ENCODE results near the gene SHISA5. TPM values are rescaled to one million over a fixed set of nuclear protein-coding genes. Genes with fewer than 3 reads are reported as not detected.
"Not testable (repeated sequence)": the region's sequence is repeated elsewhere in the genome, so short reads cannot be mapped to it uniquely, and the experiment has no call there.

The SHISA5 gene
- total RNA-seq, 3 donors from 2014 or later (not counting 1 experiment from before 2014, with no cell fraction given) = 211 to 237 (median 218) TPM

DNA sequence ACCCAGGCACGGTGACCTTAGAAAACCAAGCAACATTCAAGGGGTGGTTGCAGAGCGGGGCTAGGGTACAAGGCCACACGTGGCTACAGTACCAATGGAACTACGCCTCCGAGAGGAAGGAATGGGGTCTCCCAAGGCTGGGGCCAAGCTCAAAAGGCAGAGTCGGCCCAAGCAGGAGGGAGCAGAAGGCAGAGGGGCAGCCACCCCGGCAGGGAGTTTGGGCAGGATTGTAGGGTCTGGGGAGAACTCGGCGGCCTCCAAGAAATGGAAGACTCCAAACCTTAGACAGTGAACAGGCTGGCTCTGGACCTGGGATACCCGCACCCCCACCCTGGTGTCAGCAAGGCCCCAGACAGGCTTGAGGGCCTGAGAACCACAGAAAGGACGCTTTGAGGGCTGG, 28.8 kb downstream of the SHISA5 start:
- intact Hi-C loops (cut with micrococcal nuclease) = no loop called here
- Mint-ChIP-seq H3K9me3 (no peaks in the 10 kb centered on the region), H3K27ac (peak overlapping the region; percentile 74 to 97), H3K4me1 (peaks cover 46 to 49% of the 10 kb centered on the region in 2 donors), H3K27me3 (ENCODE audit: low read depth in 2 of 2) (no peaks in the 10 kb centered on the region), H3K4me3 (no peak overlapping the region), H3K36me3 (no peaks in the 10 kb centered on the region)
- Histone ChIP-seq H3K4me3 (ENCODE audit: low read length) (no peak overlapping the region), H3K36me3 (ENCODE audit: control insufficient read depth, insufficient read depth, low read length) (no peaks in the 10 kb centered on the region), H3K27me3 (ENCODE audit: control insufficient read depth, insufficient read depth, low read length) (no peaks in the 10 kb centered on the region), H3K27ac (ENCODE audit: low read length) (no peak overlapping the region), H3K9me3 (ENCODE audit: control insufficient read depth, insufficient read depth, low read length) (no peaks in the 10 kb centered on the region), H3K4me1 (ENCODE audit: control insufficient read depth, insufficient read depth, low read length) (peaks cover 65% of the 10 kb centered on the region)
- ATAC-seq (no peak), DNase-seq (no peak)
- TF ChIP-seq CTCF (IDR thresholded peaks at IDR 0.05) = no peak
- 95% methylated on average over 11 of the region's 11 CpGs for WGBS (ENCODE audit: insufficient coverage)

DNA sequence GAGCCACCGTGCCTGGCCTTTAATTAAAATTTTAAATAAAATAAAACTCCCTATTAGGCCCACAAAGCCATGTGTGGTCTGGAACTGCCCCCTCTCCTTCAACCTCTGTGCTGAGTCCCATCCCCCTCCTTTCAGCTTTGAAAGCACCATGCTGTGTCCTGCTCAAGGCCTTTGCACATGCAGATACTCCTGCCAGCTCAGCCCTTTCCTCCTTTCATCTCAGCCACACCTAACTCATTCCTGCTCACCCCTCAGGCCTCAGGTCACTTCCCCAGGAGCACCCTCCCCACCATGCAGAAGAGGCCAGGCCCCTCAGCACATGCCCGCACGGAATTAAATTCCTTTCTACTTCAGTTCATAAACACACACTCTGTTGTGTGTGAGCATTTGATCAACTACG, 29.4 kb downstream of the SHISA5 start:
- no peak for ATAC-seq
- Histone ChIP-seq H3K9me3 (ENCODE audit: control insufficient read depth, insufficient read depth, low read length) (no peaks in the 10 kb centered on the region), H3K36me3 (ENCODE audit: control insufficient read depth, insufficient read depth, low read length) (peaks cover under 1% of the 10 kb centered on the region), H3K27me3 (ENCODE audit: control insufficient read depth, insufficient read depth, low read length) (no peaks in the 10 kb centered on the region), H3K4me3 (ENCODE audit: low read length) (no peak overlapping the region), H3K27ac (ENCODE audit: low read length) (no peak overlapping the region), H3K4me1 (ENCODE audit: control insufficient read depth, insufficient read depth, low read length) (peaks cover 66% of the 10 kb centered on the region)
- Mint-ChIP-seq H3K9me3 (no peaks in the 10 kb centered on the region), H3K4me3 (no peak overlapping the region), H3K27ac (peak overlapping the region; percentile 74 to 97), H3K36me3 (no peaks in the 10 kb centered on the region), H3K27me3 (ENCODE audit: low read depth in 2 of 2) (no peaks in the 10 kb centered on the region), H3K4me1 (peaks cover 47 to 52% of the 10 kb centered on the region in 2 donors)
- TF ChIP-seq CTCF (IDR thresholded peaks at IDR 0.05) = no peak
- intact Hi-C loops (cut with micrococcal nuclease) = no loop called here
- 99% methylated on average over 4 of the region's 4 CpGs for WGBS (ENCODE audit: insufficient coverage)
- DNase-seq = no peak

DNA sequence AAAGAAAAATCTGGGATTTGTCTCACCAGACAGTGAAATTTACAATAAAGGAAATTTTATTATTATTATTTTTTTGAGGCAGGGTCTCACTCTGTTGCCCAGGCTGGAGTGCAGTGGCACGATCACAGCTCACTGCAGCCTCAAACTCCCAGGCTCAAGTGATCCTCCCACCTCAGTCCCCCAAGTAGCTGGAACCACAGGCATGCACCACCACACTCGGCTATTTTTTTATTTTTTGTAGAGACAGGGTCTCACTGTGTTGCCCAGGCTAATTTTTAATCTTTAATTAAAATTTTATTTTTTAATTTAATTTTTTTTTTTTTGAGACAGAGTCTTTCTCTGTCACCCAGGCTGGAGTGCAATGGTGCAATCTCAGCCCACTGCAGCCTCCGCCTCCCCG, 29.9 kb downstream of the SHISA5 start:
- intact Hi-C loops (cut with micrococcal nuclease); H3K36me3 ChIP-seq (ENCODE audit: control insufficient read depth, insufficient read depth, low read length); H3K4me3 ChIP-seq (ENCODE audit: low read length); H3K4me3 Mint-ChIP-seq; H3K9me3 Mint-ChIP-seq; H3K9me3 ChIP-seq (ENCODE audit: control insufficient read depth, insufficient read depth, low read length); DNase-seq; ATAC-seq; H3K27me3 ChIP-seq (ENCODE audit: control insufficient read depth, insufficient read depth, low read length); H3K36me3 Mint-ChIP-seq; H3K27me3 Mint-ChIP-seq (ENCODE audit: low read depth in 2 of 2): not testable (repeated sequence)
- peaks cover 45 to 53% of the 10 kb centered on the region in 2 donors for H3K4me1 Mint-ChIP-seq
- peak overlapping the region; percentile 95 to 97 for H3K27ac Mint-ChIP-seq
- WGBS (ENCODE audit: insufficient coverage) = 100% methylated on average over 3 of the region's 4 CpGs
- peaks cover 66% of the 10 kb centered on the region for H3K4me1 ChIP-seq (ENCODE audit: control insufficient read depth, insufficient read depth, low read length)
- peak overlapping the region; percentile 88 for H3K27ac ChIP-seq (ENCODE audit: low read length)

DNA sequence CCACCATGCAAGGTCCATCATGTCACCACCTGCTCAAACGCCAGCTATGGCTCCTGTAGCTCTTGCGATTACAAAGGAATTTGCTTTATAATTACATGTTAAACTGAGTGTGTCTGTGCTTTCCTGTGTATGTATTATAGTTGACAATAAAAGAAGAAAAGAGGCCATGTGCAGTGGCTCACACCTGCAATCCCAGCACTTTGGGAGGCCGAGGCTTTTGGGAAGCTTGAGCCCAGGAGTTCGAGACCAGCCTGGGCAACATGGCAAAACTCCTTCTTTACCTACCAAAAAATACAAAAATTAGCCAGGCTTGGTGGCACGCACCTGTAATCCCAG, 30.4 kb downstream of the SHISA5 start:
- H3K4me1 Mint-ChIP-seq = peaks cover 44 to 53% of the 10 kb centered on the region in 2 donors
- H3K4me3 Mint-ChIP-seq = peak overlapping the region; percentile 94
- H3K9me3 Mint-ChIP-seq = no peaks in the 10 kb centered on the region
- Histone ChIP-seq H3K36me3 (ENCODE audit: control insufficient read depth, insufficient read depth, low read length) (peaks cover 11% of the 10 kb centered on the region), H3K9me3 (ENCODE audit: control insufficient read depth, insufficient read depth, low read length) (no peaks in the 10 kb centered on the region), H3K4me3 (ENCODE audit: low read length) (no peak overlapping the region), H3K27ac (ENCODE audit: low read length) (peak overlapping the region; percentile 88), H3K27me3 (ENCODE audit: control insufficient read depth, insufficient read depth, low read length) (no peaks in the 10 kb centered on the region), H3K4me1 (ENCODE audit: control insufficient read depth, insufficient read depth, low read length) (peaks cover 66% of the 10 kb centered on the region)
- WGBS (ENCODE audit: insufficient coverage) = 91% methylated on average over 5 of the region's 5 CpGs
- ATAC-seq = no peak
- no peaks in the 10 kb centered on the region for H3K36me3 Mint-ChIP-seq
- DNase-seq = no peak
- no peaks in the 10 kb centered on the region for H3K27me3 Mint-ChIP-seq (ENCODE audit: low read depth in 2 of 2)
- intact Hi-C loops (cut with micrococcal nuclease) = loop anchor here (1.0 to 2.0 kb wide), 2 partner anchors 27 to 33 kb away; partner anchors contain the start of genes ATRIP, CCDC51 and TMA7
- no peak for TF ChIP-seq CTCF (IDR thresholded peaks at IDR 0.05)
- peak overlapping the region; percentile 95 to 97 for H3K27ac Mint-ChIP-seq
